GM21786 (cell line): ENCODE results near the gene CNTNAP2.
"Not testable (repeated sequence)": the region's sequence is repeated elsewhere in the genome, so short reads cannot be mapped to it uniquely, and the experiment has no call there.

Experiments
- ATAC-seq: cut with Tn5 transposase; IDR thresholded peaks from one replicate; pipeline ENCODE4 v1.9.1; 2021; ENCODE audit not compliant: unreplicated experiment

Gene CNTNAP2

GRCh38 chr7:148436571-148436970 lies 2320.0 kb downstream of the CNTNAP2 start:
- ATAC-seq, result no peak

- no peak for ATAC-seq
Observed at GRCh38 chr7:148437043-148437442, 2320.4 kb downstream of the CNTNAP2 start.

DNA sequence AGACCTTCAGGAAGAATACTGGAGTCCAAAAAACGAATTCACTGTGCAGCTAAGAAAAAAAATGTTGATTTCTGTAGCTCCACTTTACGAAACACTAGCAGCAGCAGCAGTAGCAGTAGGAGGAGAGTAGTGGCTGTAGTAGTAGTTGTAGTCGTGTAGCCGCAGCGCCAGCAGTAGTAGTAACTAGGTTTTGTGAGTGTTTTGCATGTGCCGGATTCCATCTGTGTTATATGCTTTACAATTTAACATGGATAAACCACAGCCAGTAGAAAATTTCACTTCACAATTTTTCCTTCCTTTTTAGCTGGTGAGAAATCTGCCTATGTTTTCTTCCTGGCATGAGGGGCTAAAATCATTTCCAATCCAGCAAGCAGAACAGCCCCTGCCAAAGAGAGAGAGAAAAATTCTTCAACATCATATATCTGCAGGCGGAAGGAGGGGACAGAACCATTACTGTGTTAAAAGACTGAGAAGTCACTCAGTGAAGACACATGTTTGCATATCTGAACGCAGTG lies 2325.6 kb downstream of the CNTNAP2 start:
- ATAC-seq, result no peak

GRCh38 chr7:148442933-148443332 lies 2326.3 kb downstream of the CNTNAP2 start:
- ATAC-seq, result no peak

- no peak for ATAC-seq
Observed at GRCh38 chr7:148445260-148446044, 2328.9 kb downstream of the CNTNAP2 start.

- ATAC-seq, result peak; percentile 87
Observed at GRCh38 chr7:148447221-148447849, 2330.7 kb downstream of the CNTNAP2 start.

- not testable (repeated sequence) for ATAC-seq
Observed at GRCh38 chr7:148451526-148451925, 2334.9 kb downstream of the CNTNAP2 start.

- ATAC-seq, result no peak
Observed at GRCh38 chr7:148456351-148456750, 2339.8 kb downstream of the CNTNAP2 start.

DNA sequence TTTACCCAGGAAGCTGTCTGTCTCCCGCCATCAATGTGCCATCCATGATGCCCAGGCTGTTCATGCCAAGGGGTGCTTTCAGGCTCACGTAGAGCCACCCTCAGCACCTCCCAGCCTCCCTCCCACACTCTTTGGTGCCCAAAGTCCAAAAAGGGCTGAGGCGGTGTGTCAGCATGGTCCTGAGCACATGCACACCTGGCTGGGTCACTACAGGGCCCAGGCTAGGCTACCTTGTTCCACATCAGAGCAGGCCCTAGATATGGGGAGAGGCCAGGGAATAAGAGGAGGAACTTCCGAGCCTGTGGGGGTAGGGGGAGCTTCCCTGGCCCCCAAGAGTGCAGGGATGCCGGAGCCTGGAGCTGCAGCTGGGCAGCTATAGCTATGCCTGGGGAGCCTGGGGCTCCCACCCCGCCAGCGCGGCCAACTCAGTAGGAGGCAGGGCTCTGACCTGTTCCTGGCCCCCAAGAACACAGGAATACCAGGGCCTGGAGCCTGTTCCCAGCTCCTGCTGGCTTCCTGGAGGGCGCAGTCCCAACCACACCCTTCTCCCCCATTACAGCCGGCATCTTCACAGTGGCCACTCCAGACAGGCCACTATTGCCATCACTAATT lies 2340.8 kb downstream of the CNTNAP2 start:
- ATAC-seq, result no peak

- ATAC-seq, result no peak
Observed at GRCh38 chr7:148458263-148458662, 2341.7 kb downstream of the CNTNAP2 start.

GRCh38 chr7:148461392-148462179 lies 2345.0 kb downstream of the CNTNAP2 start:
- no peak for ATAC-seq

- ATAC-seq, result not testable (repeated sequence)
Observed at GRCh38 chr7:148462774-148463173, 2346.2 kb downstream of the CNTNAP2 start.

- ATAC-seq, result no peak
Observed at GRCh38 chr7:148463210-148463609, 2346.6 kb downstream of the CNTNAP2 start.

DNA sequence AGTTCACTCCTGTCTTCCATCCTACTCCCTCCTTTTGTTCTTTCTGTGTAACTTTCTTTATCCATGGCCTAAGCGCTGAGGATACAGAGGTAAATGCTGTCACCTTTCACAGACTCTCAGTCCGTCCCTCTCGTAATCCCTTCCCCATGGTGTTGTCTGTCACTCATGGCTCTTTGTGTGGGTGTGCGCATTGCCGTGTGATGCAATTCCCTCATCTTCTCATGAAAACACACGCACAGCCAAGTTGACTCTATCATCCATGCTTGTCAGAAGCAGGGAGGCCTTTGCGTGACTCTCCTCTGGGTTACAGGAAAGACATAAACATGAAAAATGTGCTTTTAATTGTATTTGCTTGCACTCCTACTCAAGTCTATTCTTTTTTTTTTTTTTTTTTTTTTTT lies 2348.3 kb downstream of the CNTNAP2 start:
- no peak for ATAC-seq

DNA sequence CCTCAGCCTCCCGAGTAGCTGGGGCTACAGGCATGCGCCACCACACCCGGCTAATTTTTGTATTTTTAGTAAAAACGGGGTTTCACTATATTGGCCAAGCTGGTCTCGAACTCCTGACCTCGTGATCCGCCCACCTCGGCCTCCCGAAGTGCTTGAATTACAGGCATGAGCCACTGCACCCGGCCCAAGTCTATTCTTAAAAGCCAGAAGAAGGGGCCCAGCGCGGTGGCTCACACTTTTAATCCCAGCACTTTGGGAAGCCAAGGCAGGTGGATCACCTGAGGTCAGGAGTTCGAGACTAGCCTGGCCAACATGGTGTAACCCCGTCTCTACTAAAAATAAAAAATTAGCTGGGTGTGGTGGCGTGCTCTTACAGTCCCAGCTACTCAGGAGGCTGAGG lies 2348.8 kb downstream of the CNTNAP2 start:
- ATAC-seq, result not testable (repeated sequence)

- no peak for ATAC-seq
Observed at GRCh38 chr7:148466120-148466519, 2349.5 kb downstream of the CNTNAP2 start.

DNA sequence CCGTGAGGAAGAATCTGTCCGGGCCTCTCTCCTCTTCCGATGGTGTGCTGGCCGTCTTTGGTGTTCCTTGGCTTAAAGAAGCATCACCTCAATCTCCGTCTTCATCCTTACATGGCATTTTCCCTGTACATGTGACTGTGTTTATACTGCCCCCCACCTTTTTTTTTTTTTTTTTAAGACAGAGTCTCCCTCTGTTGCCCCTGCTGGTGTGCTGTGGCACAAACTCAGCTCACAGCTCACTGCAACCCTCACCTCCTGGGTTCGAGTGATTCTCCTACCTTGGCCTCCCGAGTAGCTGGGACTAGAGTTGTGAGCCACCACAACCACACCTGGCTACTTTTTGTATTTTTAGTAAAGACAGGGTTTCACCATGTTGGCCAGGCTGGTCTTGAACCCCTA lies 2352.1 kb downstream of the CNTNAP2 start:
- no peak for ATAC-seq
